DMS 273 (cell line): ENCODE data around the gene STARD6.
"Not testable (repeated sequence)": the region's sequence is repeated elsewhere in the genome, so short reads cannot be mapped to it uniquely, and the experiment has no call there.

Source experiments
- DNase-seq: peaks from one replicate; lab custom pipeline; 2025; ENCODE audit not compliant: unreplicated experiment; lab: John Stamatoyannopoulos, UW

STARD6 gene

GRCh38 chr18:54357660-54358494 lies at the start of gene STARD6, which contains the start of gene C18orf54:
Gene STARD6 (minus strand): TSS chr18:54357858. CDS start chr18:54354573, 3,285 bp downstream.
Gene C18orf54 (plus strand): TSS chr18:54357906. CDS start chr18:54360573, 2,667 bp downstream.
- peak; percentile 96 for DNase-seq

- DNase-seq: no peak
Observed at GRCh38 chr18:54405290-54405689, 47.6 kb upstream of the STARD6 start.

- no peak for DNase-seq
Observed at GRCh38 chr18:54396760-54397159, 39.1 kb upstream of the STARD6 start.

GRCh38 chr18:54393648-54394294 lies 36.1 kb upstream of the STARD6 start:
- no peak for DNase-seq

- DNase-seq: peak; percentile 83
Observed at GRCh38 chr18:54392543-54393023, 34.9 kb upstream of the STARD6 start.

- no peak for DNase-seq
Observed at GRCh38 chr18:54390838-54391237, 33.2 kb upstream of the STARD6 start.

GRCh38 chr18:54389143-54389505 lies 31.5 kb upstream of the STARD6 start:
- no peak for DNase-seq

- DNase-seq: peak; percentile 68
Observed at GRCh38 chr18:54388203-54389142, 30.8 kb upstream of the STARD6 start.

- no peak for DNase-seq
Observed at GRCh38 chr18:54387631-54388030, 30.0 kb upstream of the STARD6 start.

GRCh38 chr18:54386800-54387495 lies 29.3 kb upstream of the STARD6 start:
- DNase-seq: not testable (repeated sequence)

- no peak for DNase-seq
Observed at GRCh38 chr18:54386043-54386442, 28.4 kb upstream of the STARD6 start.

- no peak for DNase-seq
Observed at GRCh38 chr18:54382733-54383252, 25.1 kb upstream of the STARD6 start.

- no peak for DNase-seq
Observed at GRCh38 chr18:54382076-54382475, 24.4 kb upstream of the STARD6 start.

- DNase-seq: no peak
Observed at GRCh38 chr18:54381640-54382039, 24.0 kb upstream of the STARD6 start.

- no peak for DNase-seq
Observed at GRCh38 chr18:54378057-54378456, 20.4 kb upstream of the STARD6 start.

- no peak for DNase-seq
Observed at GRCh38 chr18:54360406-54360805, 2.7 kb upstream of the STARD6 start.

- no peak for DNase-seq
Observed at GRCh38 chr18:54359233-54359632, 1.6 kb upstream of the STARD6 start.

- peak; percentile 61 for DNase-seq
Observed at GRCh38 chr18:54358495-54359040, 910 bp upstream of the STARD6 start.

- no peak for DNase-seq
Observed at GRCh38 chr18:54357082-54357659, 487 bp downstream of the STARD6 start.

GRCh38 chr18:54351186-54351585 lies 6.5 kb downstream of the STARD6 start:
- no peak for DNase-seq
